ENCODE data around the gene SIPA1L3.

SIPA1L3 gene

DNA sequence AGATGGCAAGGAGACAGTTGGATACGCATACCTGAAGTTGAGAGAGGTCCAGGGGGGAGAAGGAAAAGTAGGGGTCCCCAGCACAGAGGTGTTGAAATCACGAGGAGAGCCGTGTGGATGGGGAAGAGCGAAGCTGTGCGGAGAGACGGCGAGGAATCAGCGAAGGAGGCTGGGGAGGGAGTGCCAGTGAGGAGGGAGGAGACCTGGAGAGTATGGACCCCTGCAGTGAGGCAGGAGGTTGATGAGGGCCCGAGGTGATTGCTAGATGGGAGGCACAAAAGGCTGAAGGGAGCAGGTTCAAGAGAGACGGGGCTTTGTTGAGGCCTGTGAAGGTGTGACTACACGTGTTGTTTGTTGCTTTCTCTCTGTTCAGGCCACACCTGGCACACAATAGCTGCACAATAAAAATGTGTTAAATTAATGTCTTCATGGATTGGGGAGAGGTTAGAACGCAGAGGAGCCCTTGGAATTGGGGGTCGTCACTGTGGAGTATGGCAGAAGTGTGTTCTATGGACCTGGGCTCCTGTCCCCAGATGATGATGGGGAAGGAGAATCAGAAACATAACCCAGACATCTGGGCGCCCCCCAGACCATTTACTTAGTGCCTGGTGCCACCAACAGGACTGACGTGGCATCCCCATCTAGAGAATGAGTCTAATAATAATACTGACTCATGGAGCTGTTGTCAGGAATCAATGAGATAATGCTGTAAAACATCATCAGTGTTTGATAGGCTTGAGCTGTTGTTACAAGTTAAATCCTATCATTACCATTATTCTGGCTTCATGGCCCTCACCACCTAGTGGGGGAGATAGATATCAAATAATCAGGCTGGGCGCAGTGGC is 137.5 kb downstream of the SIPA1L3 start:
- H3K4me3 ChIP-seq (ENCODE audit: control insufficient read depth, low read depth, low read length), result no peak overlapping the region
- TF ChIP-seq, protein P1, sequence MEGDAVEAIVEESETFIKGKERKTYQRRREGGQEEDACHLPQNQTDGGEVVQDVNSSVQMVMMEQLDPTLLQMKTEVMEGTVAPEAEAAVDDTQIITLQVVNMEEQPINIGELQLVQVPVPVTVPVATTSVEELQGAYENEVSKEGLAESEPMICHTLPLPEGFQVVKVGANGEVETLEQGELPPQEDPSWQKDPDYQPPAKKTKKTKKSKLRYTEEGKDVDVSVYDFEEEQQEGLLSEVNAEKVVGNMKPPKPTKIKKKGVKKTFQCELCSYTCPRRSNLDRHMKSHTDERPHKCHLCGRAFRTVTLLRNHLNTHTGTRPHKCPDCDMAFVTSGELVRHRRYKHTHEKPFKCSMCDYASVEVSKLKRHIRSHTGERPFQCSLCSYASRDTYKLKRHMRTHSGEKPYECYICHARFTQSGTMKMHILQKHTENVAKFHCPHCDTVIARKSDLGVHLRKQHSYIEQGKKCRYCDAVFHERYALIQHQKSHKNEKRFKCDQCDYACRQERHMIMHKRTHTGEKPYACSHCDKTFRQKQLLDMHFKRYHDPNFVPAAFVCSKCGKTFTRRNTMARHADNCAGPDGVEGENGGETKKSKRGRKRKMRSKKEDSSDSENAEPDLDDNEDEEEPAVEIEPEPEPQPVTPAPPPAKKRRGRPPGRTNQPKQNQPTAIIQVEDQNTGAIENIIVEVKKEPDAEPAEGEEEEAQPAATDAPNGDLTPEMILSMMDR (IDR thresholded peaks at IDR 0.05; ENCODE audit: control insufficient read depth, insufficient read depth, low read depth, low read length, missing control alignments), result peak; percentile 36
- no peak for DNase-seq (ENCODE audit: low read depth)

DNA sequence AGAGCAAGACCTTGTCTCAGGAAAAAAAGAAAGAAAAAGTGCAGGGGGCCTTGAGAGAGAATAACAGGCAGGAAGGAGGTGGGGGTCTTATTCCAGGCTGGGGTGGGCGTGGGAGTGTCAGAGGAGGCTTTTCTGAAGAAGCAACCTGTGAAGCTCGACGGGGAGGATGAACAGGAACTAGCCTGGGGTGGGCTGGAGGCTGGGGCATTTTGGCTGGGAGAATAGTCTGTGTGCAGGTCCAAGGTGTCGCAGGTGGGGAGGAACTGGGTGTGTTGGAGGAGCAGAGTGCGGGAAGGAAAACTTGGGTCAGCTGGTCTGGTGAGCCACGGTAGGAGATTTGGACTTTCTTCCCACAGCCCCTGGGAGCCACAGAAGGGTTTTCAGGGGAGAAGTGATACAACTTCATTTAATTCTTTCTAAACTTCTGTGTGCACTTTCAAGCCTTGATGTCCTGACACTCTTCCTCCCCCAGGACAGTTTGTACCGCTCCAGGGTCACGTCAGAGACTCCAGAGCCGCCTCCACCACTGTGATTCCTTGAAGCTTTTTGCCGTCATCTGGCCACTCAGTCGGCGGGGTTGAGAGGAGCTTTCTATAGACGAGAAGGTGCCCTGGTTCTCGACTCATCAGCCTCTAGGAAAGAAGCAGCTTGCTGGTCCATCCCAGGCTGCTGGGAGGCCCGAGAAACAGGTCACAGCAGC is 138.7 kb downstream of the SIPA1L3 start:
- DNase-seq (ENCODE audit: low read depth), result no peak
- no peak overlapping the region for H3K4me3 ChIP-seq (ENCODE audit: control insufficient read depth, low read depth, low read length)
- TF ChIP-seq, protein P1 (IDR thresholded peaks at IDR 0.05; ENCODE audit: control insufficient read depth, insufficient read depth, low read depth, low read length, missing control alignments), result no peak

DNA sequence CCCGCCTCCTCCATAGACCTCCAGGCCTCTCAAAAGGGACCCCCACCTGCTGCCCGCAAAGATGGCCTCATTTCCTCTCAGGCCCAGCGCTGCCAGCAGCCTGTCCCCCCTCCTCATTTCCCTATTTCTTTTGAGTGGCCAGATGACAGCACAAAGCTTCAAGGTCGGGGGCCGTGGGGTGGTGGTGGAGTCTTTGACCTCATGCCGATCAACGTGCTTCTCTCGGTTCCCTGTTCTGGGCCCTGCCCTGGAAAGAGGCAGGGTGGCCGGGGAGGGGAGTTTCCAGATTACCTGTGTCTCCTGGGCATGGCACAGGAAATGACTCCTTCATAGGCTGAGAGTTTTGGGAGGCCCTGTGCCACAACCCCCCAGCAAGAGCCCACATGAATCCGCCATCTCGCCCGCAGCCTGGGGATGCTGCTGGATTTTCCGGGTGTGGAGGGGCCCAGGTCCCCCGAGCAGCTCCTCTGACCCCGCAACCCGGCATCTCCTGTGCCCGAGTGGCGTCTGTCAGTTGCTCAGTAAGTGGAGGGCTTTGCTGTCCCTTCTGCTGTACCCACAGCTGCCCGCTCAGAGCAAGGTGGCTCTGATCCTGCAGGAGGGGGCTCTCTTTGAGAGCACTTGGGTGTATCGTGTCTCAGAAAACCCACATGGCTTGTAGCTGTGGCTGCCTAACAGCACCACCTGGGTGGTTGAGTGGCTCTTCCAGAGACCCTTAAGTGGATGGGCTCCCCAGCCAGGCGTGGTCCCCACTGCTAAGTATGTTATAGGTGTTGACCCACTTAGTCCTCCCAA is 139.4 kb downstream of the SIPA1L3 start:
- no peak for DNase-seq (ENCODE audit: low read depth)
- TF ChIP-seq, protein P1 (IDR thresholded peaks at IDR 0.05; ENCODE audit: control insufficient read depth, insufficient read depth, low read depth, low read length, missing control alignments), result no peak
- no peak overlapping the region for H3K4me3 ChIP-seq (ENCODE audit: control insufficient read depth, low read depth, low read length)

DNA sequence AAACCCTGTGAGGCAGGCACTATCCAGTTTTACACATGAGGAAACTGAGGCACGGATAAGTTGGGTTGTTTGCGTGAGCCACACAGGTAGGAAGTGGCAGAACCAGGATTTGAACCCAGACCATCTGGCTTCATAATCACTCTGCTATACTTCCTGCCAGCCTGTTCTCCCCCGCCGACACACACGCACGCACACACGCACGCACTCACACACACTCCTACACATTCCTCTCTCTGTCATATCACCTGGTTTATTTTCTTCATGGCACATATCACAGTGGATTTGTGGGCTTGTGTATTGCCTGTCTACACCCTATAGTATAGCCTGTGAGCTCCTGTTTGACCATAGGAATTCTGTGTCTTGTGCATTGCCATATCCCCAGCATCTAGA is 140.0 kb downstream of the SIPA1L3 start:
- TF ChIP-seq, protein P1 (IDR thresholded peaks at IDR 0.05; ENCODE audit: control insufficient read depth, insufficient read depth, low read depth, low read length, missing control alignments), result no peak
- no peak for DNase-seq (ENCODE audit: low read depth)
- no peak overlapping the region for H3K4me3 ChIP-seq (ENCODE audit: control insufficient read depth, low read depth, low read length)

DNA sequence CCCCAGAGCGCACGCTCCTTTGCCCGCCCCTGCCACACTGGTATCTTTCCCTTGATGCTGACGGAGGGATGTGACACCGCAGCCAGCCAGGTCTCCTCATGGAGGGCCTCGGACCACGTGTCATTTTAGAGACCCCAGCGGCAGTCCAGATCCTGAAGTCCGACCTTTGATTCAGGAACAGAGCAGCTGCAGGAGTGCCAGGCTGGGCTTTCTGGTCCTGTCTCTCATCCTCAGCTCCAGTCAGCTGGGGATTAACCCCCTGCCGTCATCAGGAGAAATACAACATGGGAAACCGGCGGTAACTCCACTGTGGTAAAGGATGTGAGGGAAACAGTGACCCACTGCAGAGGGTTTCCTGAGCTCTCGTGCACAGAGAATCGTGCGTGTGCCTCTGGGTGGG is 140.6 kb downstream of the SIPA1L3 start:
- no peak overlapping the region for H3K4me3 ChIP-seq (ENCODE audit: control insufficient read depth, low read depth, low read length)
- TF ChIP-seq, protein P1 (IDR thresholded peaks at IDR 0.05; ENCODE audit: control insufficient read depth, insufficient read depth, low read depth, low read length, missing control alignments), result no peak
- DNase-seq (ENCODE audit: low read depth), result no peak

DNA sequence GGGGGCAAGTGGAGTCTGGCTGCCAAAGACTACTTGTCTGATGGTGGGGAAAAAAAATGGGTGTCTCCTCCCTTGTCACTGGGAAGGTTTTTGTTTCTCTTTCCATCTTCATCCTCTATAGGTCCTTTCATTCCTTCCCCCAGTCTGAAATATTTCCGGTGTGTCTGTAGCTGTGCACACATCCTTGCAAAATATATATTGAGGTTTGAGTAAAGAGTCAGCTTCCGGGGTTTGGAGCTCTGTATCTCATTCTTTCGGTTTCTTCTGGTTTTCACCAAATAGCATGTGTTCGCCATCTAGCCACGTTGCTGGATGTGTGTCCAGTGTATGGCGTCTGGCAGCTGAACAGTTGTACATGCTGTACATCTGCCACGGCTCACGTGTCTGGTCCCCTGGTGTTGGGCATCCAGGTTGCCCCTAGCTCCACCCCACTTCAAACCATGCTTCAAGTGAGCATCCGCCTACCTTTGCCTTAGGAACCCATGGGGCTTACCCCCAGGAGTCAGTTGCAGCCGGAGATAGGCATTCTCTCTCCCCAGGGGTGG is 142.2 kb downstream of the SIPA1L3 start:
- no peak for DNase-seq (ENCODE audit: low read depth)

More for the DNA sequence above, 142.2 kb downstream of the SIPA1L3 start:
- TF ChIP-seq, protein P1 (IDR thresholded peaks at IDR 0.05; ENCODE audit: control insufficient read depth, insufficient read depth, low read depth, low read length, missing control alignments), result no peak
- H3K4me3 ChIP-seq (ENCODE audit: control insufficient read depth, low read depth, low read length), result no peak overlapping the region

All from AG09309 (cell line).